Spleen (tissue), 11 donors: ENCODE data around the gene FOXC1. TPM values are rescaled to one million over a fixed set of nuclear protein-coding genes. Genes with fewer than 3 reads are reported as not detected.

Experiments
- DNase-seq: peaks from one replicate; pipeline ENCODE4 v3.0.0-alpha.2; 2020
- H3K27ac ChIP-seq, 8 donors: fragments of 200-600 bp; sonication (generic) in 7 of 8; 1 replicate in 4 of 8; 2 replicates in 4 of 8; pipeline versions ENCODE4 v1.5.0 to v1.8.0; 2016 to 2021; ENCODE audit warnings: inconsistent platforms in 4 of 8, mild to moderate bottlenecking in 4 of 8, moderate library complexity in 1 of 8
- H3K27me3 ChIP-seq, 7 donors: fragments of 200-600 bp; sonication (generic) in 6 of 7; replicated peaks in 1 of 7; 1 replicate in 4 of 7; 2 replicates in 3 of 7; pipeline versions ENCODE4 v1.5.0 to v1.8.0; 2016 to 2021; ENCODE audit warnings: inconsistent platforms in 3 of 7, mild to moderate bottlenecking in 1 of 7
- H3K36me3 ChIP-seq, 6 donors: fragments of 200-600 bp; sonication (generic) in 5 of 6; 1 replicate in 4 of 6; 2 replicates in 2 of 6; pipeline versions ENCODE4 v1.5.0 to v1.8.0; 2016 to 2021; ENCODE audit warnings: inconsistent platforms in 2 of 6
- H3K4me1 ChIP-seq, 6 donors: fragments of 200-600 bp; sonication (generic) in 5 of 6; 1 replicate in 3 of 6; 2 replicates in 3 of 6; pipeline versions ENCODE4 v1.5.0 to v1.8.0; 2016 to 2021; ENCODE audit warnings: inconsistent platforms in 3 of 6
- H3K4me3 ChIP-seq, 8 donors: fragments of 200-600 bp; sonication (generic) in 7 of 8; 1 replicate in 4 of 8; 2 replicates in 4 of 8; pipeline versions ENCODE4 v1.5.0 to v1.8.0; 2016 to 2021; ENCODE audit warnings: inconsistent platforms in 4 of 8, mild to moderate bottlenecking in 4 of 8, moderate library complexity in 2 of 8
- H3K9me3 ChIP-seq, 8 donors: fragments of 200-600 bp; sonication (generic) in 7 of 8; 1 replicate in 4 of 8; 2 replicates in 4 of 8; pipeline versions ENCODE4 v1.5.0 to v1.8.0; 2016 to 2021; ENCODE audit warnings: inconsistent platforms in 4 of 8
- POLR2A ChIP-seq, 3 donors: fragments of 450-650 bp; IDR thresholded peaks; one replicate each; pipeline ENCODE4 v1.5.1; 2017; ENCODE audit warnings: antibody characterized with exemption in 3 of 3, mild to moderate bottlenecking in 1 of 3
- POLR2AphosphoS5 ChIP-seq, 3 donors: sonication (generic); formaldehyde crosslinking; IDR thresholded peaks; one replicate each; pipeline ENCODE4 v1.5.1; 2017; ENCODE audit warnings: antibody characterized with exemption in 3 of 3
- WGBS, 5 donors: extraction: QIAGEN DNeasy Blood & Tissue Kit in 3 of 5; methylation state at CpG; one replicate each; pipeline versions ENCODE4 v1.1.5 to v1.1.7; 2013 to 2018; 5-methylcytosine and 5-hydroxymethylcytosine counted together
- intact Hi-C: fragments of 100-400 bp; cut with DNase I; formaldehyde crosslinking; loops from one replicate; pipeline ENCODE4 v1.15.0; 2023; ENCODE audit warnings: low total_unique reads
- polyA plus RNA-seq, 3 donors: library from polyadenylated mRNA; stranded (reverse); fragments of 200-250 nt; gene quantifications; one replicate each; pipeline ENCODE4 v1.2.1, GENCODE V29; 2013
- total RNA-seq, 7 donors: library from RNA; depleted of rRNA in 3 of 7; stranded (reverse); fragments of >200 nt in 3 of 7; fragmentation: NEBNext Ultra II Directional in 4 of 7; extraction: Animal tissue kit (Norgen Biotek cat#: 25700) in 4 of 7; gene quantifications; one replicate each; pipeline versions ENCODE4 v1.1.0 to v1.2.1, GENCODE V29; 2016 to 2021
- TF ChIP-seq, protein P1 (sequence below), 11 experiments: fragments of 200-600 bp in 7 of 11; fragments of 450-650 bp in 4 of 11; sonication (generic) in 4 of 11; IDR thresholded peaks in 8 of 11; conservative IDR thresholded peaks in 3 of 11; 1 replicate in 7 of 11; 2 replicates in 4 of 11; pipeline versions ENCODE4 v1.4.0 to v1.8.0; 2016 to 2021; ENCODE audit warnings: antibody characterized with exemption in 11 of 11, inconsistent platforms in 4 of 11, mild to moderate bottlenecking in 1 of 11
- donor health status: healthy with polysubstance abuse.
- donor health status: DM: no; HTN: no; CAD: no; lungs with moderate emphysema.
- donor health status: DM: no; HTN: no; CAD: no.
- donor health status: Bipolar disorder and iron deficiency.
- donor health status: healthy.
- donor health status: DM: no; HTN: no; CAD: no.
- donor health status: DM: yes; HTN: yes; CAD: no.

Gene FOXC1
- total and polyA plus RNA-seq, 10 donors: 0.20 to 1.1 (median 0.55) TPM

GRCh38 chr6:1598886-1599285 lies 10.8 kb upstream of the FOXC1 start:
- H3K36me3 ChIP-seq: no peaks in the 10 kb centered on the region
- H3K27ac ChIP-seq: no peak overlapping the region
- intact Hi-C loops: loop anchor here (5.0 kb wide), 2 partner anchors 753 to 1033 kb away; no protein-coding TSS in a partner anchor
- 86 to 96% (median 89%) methylated on average over 13 to 24 of the region's 24 CpGs for WGBS, 5 donors
- TF ChIP-seq POLR2AphosphoS5 (IDR thresholded peaks at IDR 0.05) (no peak), POLR2A (IDR thresholded peaks at IDR 0.05) (no peak)
- TF ChIP-seq, protein P1, sequence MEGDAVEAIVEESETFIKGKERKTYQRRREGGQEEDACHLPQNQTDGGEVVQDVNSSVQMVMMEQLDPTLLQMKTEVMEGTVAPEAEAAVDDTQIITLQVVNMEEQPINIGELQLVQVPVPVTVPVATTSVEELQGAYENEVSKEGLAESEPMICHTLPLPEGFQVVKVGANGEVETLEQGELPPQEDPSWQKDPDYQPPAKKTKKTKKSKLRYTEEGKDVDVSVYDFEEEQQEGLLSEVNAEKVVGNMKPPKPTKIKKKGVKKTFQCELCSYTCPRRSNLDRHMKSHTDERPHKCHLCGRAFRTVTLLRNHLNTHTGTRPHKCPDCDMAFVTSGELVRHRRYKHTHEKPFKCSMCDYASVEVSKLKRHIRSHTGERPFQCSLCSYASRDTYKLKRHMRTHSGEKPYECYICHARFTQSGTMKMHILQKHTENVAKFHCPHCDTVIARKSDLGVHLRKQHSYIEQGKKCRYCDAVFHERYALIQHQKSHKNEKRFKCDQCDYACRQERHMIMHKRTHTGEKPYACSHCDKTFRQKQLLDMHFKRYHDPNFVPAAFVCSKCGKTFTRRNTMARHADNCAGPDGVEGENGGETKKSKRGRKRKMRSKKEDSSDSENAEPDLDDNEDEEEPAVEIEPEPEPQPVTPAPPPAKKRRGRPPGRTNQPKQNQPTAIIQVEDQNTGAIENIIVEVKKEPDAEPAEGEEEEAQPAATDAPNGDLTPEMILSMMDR (IDR thresholded peaks at IDR 0.05 in 8 of 11, conservative IDR thresholded peaks at IDR 0.05 in 3 of 11): no peak
- peaks cover 0 to 96% (median 57%) of the 10 kb centered on the region in 7 donors for H3K27me3 ChIP-seq
- peak; percentile 68 for DNase-seq
- H3K4me3 ChIP-seq: no peak overlapping the region
- peaks cover 0 to 16% (median 7%) of the 10 kb centered on the region in 6 donors for H3K4me1 ChIP-seq
- H3K9me3 ChIP-seq: no peaks in the 10 kb centered on the region

- peak; percentile 39 for DNase-seq
- Histone ChIP-seq H3K27ac (no peak overlapping the region), H3K27me3 (peaks cover 0 to 96% (median 59%) of the 10 kb centered on the region in 7 donors), H3K9me3 (no peaks in the 10 kb centered on the region), H3K4me1 (peaks cover 5 to 22% (median 12%) of the 10 kb centered on the region in 6 donors), H3K4me3 (no peak overlapping the region), H3K36me3 (no peaks in the 10 kb centered on the region)
- TF ChIP-seq, protein P1 (IDR thresholded peaks at IDR 0.05 in 8 of 11, conservative IDR thresholded peaks at IDR 0.05 in 3 of 11): no peak
- TF ChIP-seq POLR2A (IDR thresholded peaks at IDR 0.05) (no peak), POLR2AphosphoS5 (IDR thresholded peaks at IDR 0.05) (no peak)
- WGBS, 5 donors: 84 to 93% (median 90%) methylated on average over 10 of the region's 10 CpGs
- intact Hi-C loops: loop anchor here (5.0 kb wide), 2 partner anchors 753 to 1033 kb away; no protein-coding TSS in a partner anchor
Observed at GRCh38 chr6:1599469-1599868, 10.2 kb upstream of the FOXC1 start.

DNA sequence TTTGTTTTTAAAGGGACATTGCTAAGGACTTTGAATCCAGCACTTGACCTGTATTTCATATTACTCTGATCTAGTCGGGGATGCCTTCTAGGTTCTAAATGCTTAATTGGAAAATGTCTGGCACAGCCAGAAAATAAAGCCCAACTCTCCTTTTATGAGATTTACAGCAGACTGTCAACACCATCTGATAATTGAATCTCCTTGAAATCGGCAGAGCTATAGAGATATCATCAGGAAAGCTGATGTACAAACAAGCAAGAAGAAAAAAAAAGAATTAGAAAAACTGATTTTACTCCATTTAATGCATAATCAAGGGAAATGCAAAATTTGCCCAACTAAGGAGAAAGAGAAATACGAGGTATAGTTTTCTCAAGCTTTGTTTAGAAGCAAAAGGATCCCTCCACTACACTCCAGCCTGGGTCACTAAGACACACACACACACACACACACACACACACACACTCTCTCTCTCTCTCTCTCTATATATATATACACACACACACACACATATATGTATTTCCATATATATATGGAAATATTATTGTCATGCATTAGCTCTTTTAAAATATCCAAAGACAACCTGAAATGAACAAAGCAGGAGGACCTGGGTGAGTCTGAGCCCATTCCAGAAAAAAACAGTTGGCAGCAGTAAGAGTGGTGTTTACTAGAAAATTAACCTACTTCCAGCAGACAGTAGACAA lies 9.5 kb upstream of the FOXC1 start:
- TF ChIP-seq POLR2AphosphoS5 (IDR thresholded peaks at IDR 0.05): no peak
- no peak for TF ChIP-seq POLR2A (IDR thresholded peaks at IDR 0.05)
- TF ChIP-seq, protein P1 (IDR thresholded peaks at IDR 0.05 in 8 of 11, conservative IDR thresholded peaks at IDR 0.05 in 3 of 11): no peak
- no peaks in the 10 kb centered on the region for H3K36me3 ChIP-seq
- H3K4me1 ChIP-seq: peaks cover 12 to 29% (median 20%) of the 10 kb centered on the region in 6 donors
- H3K27ac ChIP-seq: no peak overlapping the region
- no peaks in the 10 kb centered on the region for H3K9me3 ChIP-seq
- DNase-seq: no peak
- H3K27me3 ChIP-seq: peaks cover 0 to 96% (median 60%) of the 10 kb centered on the region in 7 donors
- 71 to 80% (median 76%) methylated on average over 3 of the region's 3 CpGs for WGBS, 5 donors
- H3K4me3 ChIP-seq: no peak overlapping the region
- intact Hi-C loops: loop anchor here (5.0 kb wide), 1 partner anchor 502 kb away; no protein-coding TSS in a partner anchor

DNA sequence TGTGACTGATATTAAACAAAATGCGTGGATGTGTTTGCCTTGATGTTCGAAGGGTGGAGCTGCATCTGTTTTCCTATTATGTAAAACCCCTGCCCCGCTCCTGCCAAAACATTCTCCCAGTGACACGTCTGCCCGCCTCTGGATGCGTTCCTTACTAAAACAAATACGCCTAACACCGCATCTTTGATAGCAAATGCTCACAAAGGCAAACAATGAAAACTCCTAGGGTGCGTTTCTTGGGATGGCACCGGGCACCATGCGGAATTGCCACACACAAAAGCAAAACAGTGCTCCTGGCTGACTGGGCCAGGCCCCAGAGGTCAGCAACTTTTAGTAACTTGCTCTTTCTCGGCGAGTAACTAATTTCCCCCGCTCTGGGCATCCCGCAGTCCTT lies 9.0 kb upstream of the FOXC1 start:
- TF ChIP-seq, protein P1 (IDR thresholded peaks at IDR 0.05 in 8 of 11, conservative IDR thresholded peaks at IDR 0.05 in 3 of 11): no peak
- TF ChIP-seq POLR2AphosphoS5 (IDR thresholded peaks at IDR 0.05) (no peak), POLR2A (IDR thresholded peaks at IDR 0.05) (no peak)
- peaks cover 4 to 96% (median 60%) of the 10 kb centered on the region in 7 donors for H3K27me3 ChIP-seq
- no peak overlapping the region for H3K27ac ChIP-seq
- WGBS, 5 donors: 63 to 69% (median 69%) methylated on average over 15 of the region's 15 CpGs
- H3K9me3 ChIP-seq: no peaks in the 10 kb centered on the region
- peaks cover 14 to 35% (median 25%) of the 10 kb centered on the region in 6 donors for H3K4me1 ChIP-seq
- H3K4me3 ChIP-seq: no peak overlapping the region
- intact Hi-C loops: loop anchor here (5.0 kb wide), 1 partner anchor 502 kb away; no protein-coding TSS in a partner anchor
- DNase-seq: peak; percentile 34
- no peaks in the 10 kb centered on the region for H3K36me3 ChIP-seq
